ENCODE measurements around the gene IMP3.
"Not testable (repeated sequence)": the region's sequence is repeated elsewhere in the genome, so short reads cannot be mapped to it uniquely, and the experiment has no call there.

IMP3 gene

GRCh38 chr15:75641603-75642002, 1.6 kb upstream of the IMP3 start:
- H3K9ac ChIP-seq (ENCODE audit: low read length in 5 of 5): no peak overlapping the region
- H3K9me3 ChIP-seq (ENCODE audit: control insufficient read depth in 5 of 5, low read length in 5 of 5): no peaks in the 10 kb centered on the region
- H3K4me3 ChIP-seq (ENCODE audit: low read depth in 1 of 5, low read length in 5 of 5): no peak overlapping the region
- H3K4me1 ChIP-seq (ENCODE audit: control insufficient read depth in 5 of 5, insufficient read depth in 5 of 5, low read length in 5 of 5): peaks cover 16 to 49% (median 45%) of the 10 kb centered on the region in 5 donors
- no peaks in the 10 kb centered on the region for H3K27me3 ChIP-seq (ENCODE audit: control insufficient read depth in 5 of 5, insufficient read depth in 4 of 5, low read length in 5 of 5)
- H3K27ac ChIP-seq (ENCODE audit: low read depth, low read length): no peak overlapping the region
- H3K36me3 ChIP-seq (ENCODE audit: control insufficient read depth in 5 of 5, insufficient read depth in 5 of 5, low read length in 5 of 5): no peaks in the 10 kb centered on the region

GRCh38 chr15:75641179-75641503, 1.1 kb upstream of the IMP3 start:
- no peaks in the 10 kb centered on the region for H3K9me3 ChIP-seq (ENCODE audit: control insufficient read depth in 5 of 5, low read length in 5 of 5)
- peaks cover 13 to 44% (median 41%) of the 10 kb centered on the region in 5 donors for H3K4me1 ChIP-seq (ENCODE audit: control insufficient read depth in 5 of 5, insufficient read depth in 5 of 5, low read length in 5 of 5)
- H3K36me3 ChIP-seq (ENCODE audit: control insufficient read depth in 5 of 5, insufficient read depth in 5 of 5, low read length in 5 of 5): no peaks in the 10 kb centered on the region
- no peaks in the 10 kb centered on the region for H3K27me3 ChIP-seq (ENCODE audit: control insufficient read depth in 5 of 5, insufficient read depth in 4 of 5, low read length in 5 of 5)
- no peak overlapping the region for H3K4me3 ChIP-seq (ENCODE audit: low read depth in 1 of 5, low read length in 5 of 5)
- peak overlapping the region; percentile 88 for H3K27ac ChIP-seq (ENCODE audit: low read depth, low read length)
- peak overlapping the region in 1 of 5 donors; percentile 76 for H3K9ac ChIP-seq (ENCODE audit: low read length in 5 of 5)

DNA sequence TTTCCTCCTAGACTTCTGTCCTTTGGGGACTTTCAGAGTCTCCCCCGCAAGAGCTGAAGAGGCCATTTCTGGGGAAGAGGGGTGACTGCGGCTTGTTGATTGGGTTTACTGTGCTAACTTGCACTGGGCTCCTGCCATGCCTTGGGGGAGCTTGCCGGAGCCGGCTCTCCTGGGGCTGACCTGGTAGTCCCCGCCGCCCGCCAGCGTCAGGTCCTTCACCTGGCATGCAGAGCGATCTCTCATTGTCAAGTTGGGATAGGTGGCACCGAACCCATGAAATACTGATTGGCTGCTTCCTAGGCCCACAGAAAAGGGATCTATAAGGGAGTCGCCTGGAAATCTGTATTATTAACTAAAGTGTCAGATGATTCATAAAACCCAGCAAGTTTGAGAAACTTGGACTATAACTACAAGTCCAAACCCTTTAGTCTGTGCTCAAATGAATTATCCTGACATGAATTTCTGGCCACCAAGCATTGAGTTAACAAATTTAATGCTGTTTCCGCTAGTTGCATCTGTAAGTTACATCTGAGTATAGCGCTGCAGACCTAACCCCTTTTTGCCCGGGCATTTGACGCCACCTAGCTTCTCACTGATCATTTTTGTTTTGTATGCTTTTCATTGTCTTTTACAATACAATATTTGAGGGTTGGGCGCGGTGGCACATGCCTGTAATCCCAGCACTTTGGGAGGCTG, 607 bp upstream of the IMP3 start:
- peak overlapping the region; percentile 26 to 87 (median 76) for H3K9ac ChIP-seq (ENCODE audit: low read length in 5 of 5)
- H3K9me3 ChIP-seq (ENCODE audit: control insufficient read depth in 5 of 5, low read length in 5 of 5): no peaks in the 10 kb centered on the region
- H3K27me3 ChIP-seq (ENCODE audit: control insufficient read depth in 5 of 5, insufficient read depth in 4 of 5, low read length in 5 of 5): no peaks in the 10 kb centered on the region
- H3K4me1 ChIP-seq (ENCODE audit: control insufficient read depth in 5 of 5, insufficient read depth in 5 of 5, low read length in 5 of 5): peaks cover 13 to 41% (median 39%) of the 10 kb centered on the region in 5 donors
- H3K36me3 ChIP-seq (ENCODE audit: control insufficient read depth in 5 of 5, insufficient read depth in 5 of 5, low read length in 5 of 5): no peaks in the 10 kb centered on the region
- peak overlapping the region; percentile 88 for H3K27ac ChIP-seq (ENCODE audit: low read depth, low read length)
- H3K4me3 ChIP-seq (ENCODE audit: low read depth in 1 of 5, low read length in 5 of 5): peak overlapping the region; percentile 85 to 100 (median 97)

- Histone ChIP-seq H3K4me1 (ENCODE audit: control insufficient read depth in 5 of 5, insufficient read depth in 5 of 5, low read length in 5 of 5) (peaks cover 13 to 41% (median 39%) of the 10 kb centered on the region in 5 donors), H3K27me3 (ENCODE audit: control insufficient read depth in 5 of 5, insufficient read depth in 4 of 5, low read length in 5 of 5) (no peaks in the 10 kb centered on the region), H3K9me3 (ENCODE audit: control insufficient read depth in 5 of 5, low read length in 5 of 5) (no peaks in the 10 kb centered on the region)
Observed at GRCh38 chr15:75639191-75639708, 774 bp downstream of the IMP3 start.

DNA sequence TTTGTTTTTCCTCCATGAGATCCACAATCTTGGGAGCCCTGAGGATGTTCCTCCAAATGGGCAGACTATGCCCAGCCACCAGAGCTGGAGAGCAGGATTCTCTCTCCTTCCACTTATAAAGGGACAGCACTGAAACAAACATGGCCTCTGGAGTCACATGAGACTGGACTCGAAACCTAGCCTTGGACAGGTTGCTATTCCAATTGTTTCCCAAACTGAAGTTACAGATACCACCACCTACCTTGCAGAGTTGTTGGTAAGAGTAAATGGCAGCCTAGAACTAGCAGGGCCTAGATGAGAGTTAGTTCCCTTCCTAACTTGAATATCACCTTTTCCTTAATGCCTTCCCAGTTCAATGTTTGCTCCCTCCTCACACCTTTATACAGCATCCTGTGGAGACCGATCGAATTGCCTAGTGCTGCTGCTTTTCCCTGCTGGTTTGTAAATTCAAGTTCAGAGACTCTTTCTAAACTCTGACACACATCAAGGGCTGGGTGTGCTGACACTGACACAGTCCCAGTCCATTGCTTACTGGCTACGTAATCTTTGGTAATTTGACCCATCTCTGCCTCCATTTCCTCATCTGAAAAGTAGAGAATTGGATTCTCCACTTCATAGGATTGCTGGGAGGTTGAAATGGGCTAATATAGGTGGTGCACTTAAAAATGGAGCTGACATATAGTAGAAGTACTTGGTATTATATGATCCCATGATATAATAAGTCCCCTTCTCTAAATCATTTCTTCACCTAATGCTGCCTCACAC, 2.6 kb downstream of the IMP3 start:
- H3K4me1 ChIP-seq (ENCODE audit: control insufficient read depth in 5 of 5, insufficient read depth in 5 of 5, low read length in 5 of 5): peaks cover 13 to 41% (median 39%) of the 10 kb centered on the region in 5 donors
- H3K36me3 ChIP-seq (ENCODE audit: control insufficient read depth in 5 of 5, insufficient read depth in 5 of 5, low read length in 5 of 5): no peaks in the 10 kb centered on the region
- H3K9me3 ChIP-seq (ENCODE audit: control insufficient read depth in 5 of 5, low read length in 5 of 5): no peaks in the 10 kb centered on the region
- peak overlapping the region in 4 of 5 donors; percentile 27 to 100 (median 79) for H3K4me3 ChIP-seq (ENCODE audit: low read depth in 1 of 5, low read length in 5 of 5)
- H3K9ac ChIP-seq (ENCODE audit: low read length in 5 of 5): peak overlapping the region; percentile 49 to 87 (median 65)
- H3K27me3 ChIP-seq (ENCODE audit: control insufficient read depth in 5 of 5, insufficient read depth in 4 of 5, low read length in 5 of 5): no peaks in the 10 kb centered on the region
- H3K27ac ChIP-seq (ENCODE audit: low read depth, low read length): peak overlapping the region; percentile 88

More at GRCh38 chr15:75639191-75639708, 774 bp downstream of the IMP3 start:
- Histone ChIP-seq H3K4me3 (ENCODE audit: low read depth in 1 of 5, low read length in 5 of 5) (peak overlapping the region; percentile 94 to 100 (median 97)), H3K27ac (ENCODE audit: low read depth, low read length) (peak overlapping the region; percentile 88), H3K36me3 (ENCODE audit: control insufficient read depth in 5 of 5, insufficient read depth in 5 of 5, low read length in 5 of 5) (no peaks in the 10 kb centered on the region), H3K9ac (ENCODE audit: low read length in 5 of 5) (peak overlapping the region; percentile 75 to 87 (median 78))

- Histone ChIP-seq H3K27me3 (ENCODE audit: control insufficient read depth in 5 of 5, insufficient read depth in 4 of 5, low read length in 5 of 5) (no peaks in the 10 kb centered on the region), H3K27ac (ENCODE audit: low read depth, low read length) (no peak overlapping the region), H3K36me3 (ENCODE audit: control insufficient read depth in 5 of 5, insufficient read depth in 5 of 5, low read length in 5 of 5) (no peaks in the 10 kb centered on the region), H3K9me3 (ENCODE audit: control insufficient read depth in 5 of 5, low read length in 5 of 5) (no peaks in the 10 kb centered on the region), H3K9ac (ENCODE audit: low read length in 5 of 5) (no peak overlapping the region), H3K4me1 (ENCODE audit: control insufficient read depth in 5 of 5, insufficient read depth in 5 of 5, low read length in 5 of 5) (peaks cover 13 to 41% (median 39%) of the 10 kb centered on the region in 5 donors), H3K4me3 (ENCODE audit: low read depth in 1 of 5, low read length in 5 of 5) (no peak overlapping the region)
Observed at GRCh38 chr15:75636026-75636425, 4.0 kb downstream of the IMP3 start.

- H3K4me1 ChIP-seq (ENCODE audit: control insufficient read depth in 5 of 5, insufficient read depth in 5 of 5, low read length in 5 of 5): peaks cover 10 to 22% (median 22%) of the 10 kb centered on the region in 5 donors
- not testable (repeated sequence) for H3K36me3 ChIP-seq (ENCODE audit: control insufficient read depth in 5 of 5, insufficient read depth in 5 of 5, low read length in 5 of 5); H3K27ac ChIP-seq (ENCODE audit: low read depth, low read length); H3K9ac ChIP-seq (ENCODE audit: low read length in 5 of 5); H3K27me3 ChIP-seq (ENCODE audit: control insufficient read depth in 5 of 5, insufficient read depth in 4 of 5, low read length in 5 of 5); H3K9me3 ChIP-seq (ENCODE audit: control insufficient read depth in 5 of 5, low read length in 5 of 5); H3K4me3 ChIP-seq (ENCODE audit: low read depth in 1 of 5, low read length in 5 of 5)
Observed at GRCh38 chr15:75633922-75634321, 6.1 kb downstream of the IMP3 start.

- Histone ChIP-seq H3K4me3 (ENCODE audit: low read depth in 1 of 5, low read length in 5 of 5) (no peak overlapping the region), H3K36me3 (ENCODE audit: control insufficient read depth in 5 of 5, insufficient read depth in 5 of 5, low read length in 5 of 5) (no peaks in the 10 kb centered on the region), H3K9ac (ENCODE audit: low read length in 5 of 5) (no peak overlapping the region), H3K9me3 (ENCODE audit: control insufficient read depth in 5 of 5, low read length in 5 of 5) (no peaks in the 10 kb centered on the region), H3K4me1 (ENCODE audit: control insufficient read depth in 5 of 5, insufficient read depth in 5 of 5, low read length in 5 of 5) (peaks cover 0 to 2% (median 2%) of the 10 kb centered on the region in 5 donors), H3K27ac (ENCODE audit: low read depth, low read length) (no peak overlapping the region), H3K27me3 (ENCODE audit: control insufficient read depth in 5 of 5, insufficient read depth in 4 of 5, low read length in 5 of 5) (no peaks in the 10 kb centered on the region)
Observed at GRCh38 chr15:75631935-75632334, 8.1 kb downstream of the IMP3 start.

DNA sequence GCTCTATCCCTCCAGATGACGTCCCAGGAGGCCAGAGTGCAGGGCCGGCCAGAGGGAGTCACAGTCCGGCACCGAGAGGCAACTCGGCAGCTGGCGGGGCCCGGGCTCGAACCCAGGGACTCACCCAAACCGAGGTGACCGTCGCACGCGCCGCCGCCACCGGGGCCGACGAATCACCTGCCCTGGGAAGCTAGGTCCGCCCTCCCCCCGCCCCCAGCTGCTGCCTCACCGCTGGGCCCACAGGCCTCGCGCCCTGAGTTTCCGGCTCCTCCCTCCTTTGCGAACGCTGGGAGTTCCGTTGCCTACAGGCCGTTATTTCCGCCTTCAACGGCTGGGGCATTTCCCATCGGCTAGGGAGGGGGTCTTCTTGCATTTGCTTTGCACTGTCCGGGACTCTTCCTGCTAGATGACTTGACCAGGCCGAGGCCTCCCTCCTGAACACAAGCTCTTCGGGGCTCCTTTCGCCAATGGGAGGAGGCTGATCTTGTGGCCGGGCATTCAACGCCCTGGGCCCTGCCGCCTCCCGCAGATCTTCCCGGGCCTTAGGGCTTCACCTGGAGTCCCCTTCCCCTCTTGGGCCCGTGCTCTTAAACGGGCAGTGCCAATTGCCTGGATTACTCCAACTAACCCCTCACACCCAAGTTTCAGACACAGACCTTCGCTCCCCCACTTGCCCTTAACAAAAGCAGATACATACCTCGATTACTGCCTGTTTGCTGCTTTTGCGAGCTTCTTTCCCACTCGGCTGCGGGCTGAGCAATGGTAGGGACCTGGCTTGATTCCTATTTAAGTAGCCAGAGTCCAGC, 14.3 kb downstream of the IMP3 start, which contains the start of gene SNUPN:
Gene SNUPN (minus strand): TSS at position 184 of the 806 bp plus-strand sequence. CDS start 4,674 bp downstream, outside the sequence.
- Histone ChIP-seq H3K9ac (ENCODE audit: low read length in 5 of 5) (peak within 1 kb of the TSS; percentile 85 to 97 (median 90)), H3K27ac (ENCODE audit: low read depth, low read length) (peak within 1 kb of the TSS; percentile 97), H3K9me3 (ENCODE audit: control insufficient read depth in 5 of 5, low read length in 5 of 5) (no peaks in the 10 kb centered on the region), H3K36me3 (ENCODE audit: control insufficient read depth in 5 of 5, insufficient read depth in 5 of 5, low read length in 5 of 5) (no peaks in the 10 kb centered on the region), H3K27me3 (ENCODE audit: control insufficient read depth in 5 of 5, insufficient read depth in 4 of 5, low read length in 5 of 5) (no peaks in the 10 kb centered on the region), H3K4me1 (ENCODE audit: control insufficient read depth in 5 of 5, insufficient read depth in 5 of 5, low read length in 5 of 5) (peaks cover 4 to 23% (median 20%) of the 10 kb centered on the region in 5 donors), H3K4me3 (ENCODE audit: low read depth in 1 of 5, low read length in 5 of 5) (peak within 1 kb of the TSS; percentile 83 to 94 (median 89))

All from subcutaneous abdominal adipose tissue (tissue), 5 donors.